TTC549 (cell line): ENCODE results near the gene XPC.
"Not testable (repeated sequence)": the region's sequence is repeated elsewhere in the genome, so short reads cannot be mapped to it uniquely, and the experiment has no call there.

ENCODE experiments used
- FAIRE-seq: peaks from 2 replicates; lab custom pipeline; 2012; peaks lifted over from hg19 to GRCh38; lab: Jason Lieb, UNC

Gene XPC

DNA sequence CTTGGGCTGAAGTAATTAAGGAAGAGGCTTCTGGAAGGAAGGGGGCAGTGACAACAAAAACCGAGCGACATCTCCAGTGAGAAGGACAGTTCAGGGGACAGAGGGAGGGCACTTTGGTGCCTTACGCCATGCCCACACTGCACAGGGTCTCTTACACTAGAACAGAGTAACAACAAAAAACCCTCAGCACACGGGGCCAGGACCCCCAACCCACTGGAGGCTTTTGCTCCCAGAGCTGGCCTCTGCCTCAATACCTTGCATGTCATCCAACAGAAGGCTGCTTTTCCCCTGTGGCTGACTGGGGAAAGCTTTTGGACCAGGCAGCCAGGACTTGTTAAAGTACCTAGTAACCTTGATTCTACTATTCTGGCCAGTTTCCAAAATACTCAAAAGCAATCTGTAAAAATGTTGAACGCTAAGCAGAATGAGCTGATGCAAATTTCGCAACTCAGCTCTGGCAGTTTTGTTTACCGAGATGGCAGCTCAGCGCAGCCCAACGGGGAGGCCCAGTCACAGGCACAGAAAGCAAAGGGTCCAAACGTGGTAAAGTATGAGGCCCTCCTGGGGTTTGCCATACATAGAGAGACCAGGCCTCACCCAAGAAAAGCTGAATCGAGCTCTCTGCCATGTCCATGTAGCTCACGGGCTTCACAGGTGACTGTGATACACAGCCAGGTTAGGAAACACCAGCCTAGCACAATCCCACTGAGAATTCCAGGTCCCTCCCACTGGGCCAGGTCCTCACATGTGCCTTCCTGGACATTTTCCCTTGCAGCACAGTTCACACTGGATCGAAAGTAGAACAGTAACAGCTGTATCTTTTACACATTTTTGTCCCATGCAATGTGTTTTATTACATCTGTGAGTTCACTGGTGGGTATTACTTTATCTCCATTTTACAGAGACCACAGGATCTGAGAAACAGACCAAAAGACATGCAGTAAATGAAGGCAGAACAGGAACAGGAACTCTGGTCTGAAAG is 59.7 kb downstream of the XPC start:
- FAIRE-seq, result no peak

DNA sequence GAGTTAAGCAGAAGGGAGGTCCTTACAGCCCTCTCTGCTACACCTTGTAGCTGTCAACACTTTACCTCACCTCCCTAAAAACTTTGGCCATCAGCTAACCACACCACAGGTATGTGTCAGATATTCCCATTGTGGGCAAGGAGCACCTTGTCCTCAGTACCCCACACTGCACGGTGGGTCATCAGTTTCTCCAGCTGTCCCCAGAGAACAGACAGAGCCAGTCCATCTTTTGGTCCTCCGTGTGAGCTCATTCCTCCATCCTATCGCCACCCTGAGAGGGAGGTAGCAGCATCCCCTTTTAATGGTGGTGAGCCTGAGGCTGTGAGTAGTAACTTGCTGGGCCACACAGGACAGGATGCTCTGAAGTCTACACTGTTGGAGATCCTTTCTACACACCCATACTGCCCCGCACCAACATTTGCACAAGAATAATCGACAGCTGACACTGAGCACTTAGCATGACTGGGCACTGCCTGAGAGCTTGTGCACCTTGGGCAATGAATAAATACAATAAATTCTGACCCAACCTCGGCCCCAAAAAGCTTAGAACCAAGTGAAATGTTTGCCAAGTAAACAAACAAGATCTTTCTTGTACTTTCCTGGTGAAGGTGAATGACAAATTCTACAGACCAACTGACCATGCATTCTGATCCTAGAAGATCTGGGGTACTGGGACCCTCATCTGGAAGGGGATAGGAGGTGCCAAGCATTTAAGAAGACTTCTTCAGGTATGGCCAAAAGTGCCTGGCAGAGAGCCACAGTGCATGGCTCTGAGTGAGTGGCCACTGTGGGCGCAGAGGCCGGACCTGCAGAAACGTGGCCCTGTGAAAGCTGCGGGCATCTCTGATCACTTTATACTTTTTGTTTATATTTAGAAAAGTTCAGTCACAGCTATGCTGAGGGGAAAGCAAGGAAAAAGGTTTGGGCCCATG is 60.7 kb downstream of the XPC start:
- FAIRE-seq, result no peak

DNA sequence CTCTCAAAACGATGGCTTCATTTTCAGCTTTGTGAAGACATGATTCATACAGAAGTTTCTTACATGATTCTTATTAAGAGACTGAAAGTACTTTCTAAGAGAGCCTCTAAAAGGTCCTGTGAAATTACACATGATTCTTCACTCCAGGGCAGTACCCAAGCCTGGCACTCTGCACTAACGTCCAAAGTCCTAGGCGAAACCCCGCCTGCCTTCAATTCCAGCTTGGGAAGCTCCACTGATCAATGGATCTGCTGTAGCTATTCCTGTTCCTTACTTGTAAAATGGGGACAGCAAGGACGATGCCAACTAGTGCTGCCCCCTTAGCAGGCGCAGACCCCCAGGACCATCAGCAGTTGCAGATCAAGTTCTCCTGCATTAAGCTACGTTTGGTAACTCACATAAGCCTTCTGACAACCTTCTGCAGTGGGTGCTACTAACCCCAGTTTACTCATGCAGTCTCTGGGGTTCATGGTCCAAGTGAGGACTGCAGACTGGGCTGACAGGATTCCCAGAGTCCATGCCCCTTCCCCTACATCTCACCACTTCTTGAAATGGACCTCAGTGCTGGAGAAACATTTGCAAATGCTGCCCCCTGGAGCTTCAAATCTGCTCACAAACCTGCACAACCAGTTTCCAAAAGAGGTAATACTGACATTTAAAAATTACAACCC is 64.3 kb downstream of the XPC start:
- FAIRE-seq, result no peak

DNA sequence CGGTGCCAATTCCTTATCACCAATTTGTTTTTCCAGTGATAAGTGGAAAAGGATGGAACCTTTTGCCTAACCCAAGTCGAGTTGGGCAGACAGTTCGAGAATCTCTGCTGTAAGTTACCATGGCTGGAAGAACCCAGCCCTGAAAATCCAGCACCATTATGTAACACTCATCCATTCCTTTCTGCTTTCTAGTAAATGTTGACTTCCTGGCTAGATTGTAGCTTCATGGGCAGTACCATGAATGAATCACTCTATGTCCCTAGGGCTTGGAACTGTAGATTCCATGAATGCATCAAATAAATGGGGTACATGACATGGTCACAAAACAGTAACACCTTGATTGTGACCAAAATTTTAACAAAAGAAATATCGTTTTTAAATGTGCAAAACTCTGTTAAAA is 67.7 kb downstream of the XPC start:
- no peak for FAIRE-seq

DNA sequence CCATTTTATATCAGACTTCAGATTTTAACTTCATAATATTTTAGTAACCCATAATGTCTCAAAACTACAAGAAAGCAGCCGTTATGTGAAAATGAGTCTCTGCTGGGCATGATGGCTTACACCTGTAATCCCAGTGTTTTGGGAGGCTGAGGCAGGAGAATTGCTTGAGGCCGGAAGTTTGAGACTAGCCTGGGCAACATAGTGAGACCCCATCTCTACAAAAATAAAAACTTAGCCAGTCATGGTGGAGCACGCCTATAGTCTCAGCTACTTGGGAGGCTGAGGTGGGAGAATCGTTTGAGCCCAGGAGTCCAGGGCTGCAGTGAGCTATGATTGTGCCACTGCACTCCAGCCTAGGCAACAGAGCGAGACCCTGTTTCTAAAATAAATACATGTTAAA is 68.6 kb downstream of the XPC start:
- FAIRE-seq, result not testable (repeated sequence)

DNA sequence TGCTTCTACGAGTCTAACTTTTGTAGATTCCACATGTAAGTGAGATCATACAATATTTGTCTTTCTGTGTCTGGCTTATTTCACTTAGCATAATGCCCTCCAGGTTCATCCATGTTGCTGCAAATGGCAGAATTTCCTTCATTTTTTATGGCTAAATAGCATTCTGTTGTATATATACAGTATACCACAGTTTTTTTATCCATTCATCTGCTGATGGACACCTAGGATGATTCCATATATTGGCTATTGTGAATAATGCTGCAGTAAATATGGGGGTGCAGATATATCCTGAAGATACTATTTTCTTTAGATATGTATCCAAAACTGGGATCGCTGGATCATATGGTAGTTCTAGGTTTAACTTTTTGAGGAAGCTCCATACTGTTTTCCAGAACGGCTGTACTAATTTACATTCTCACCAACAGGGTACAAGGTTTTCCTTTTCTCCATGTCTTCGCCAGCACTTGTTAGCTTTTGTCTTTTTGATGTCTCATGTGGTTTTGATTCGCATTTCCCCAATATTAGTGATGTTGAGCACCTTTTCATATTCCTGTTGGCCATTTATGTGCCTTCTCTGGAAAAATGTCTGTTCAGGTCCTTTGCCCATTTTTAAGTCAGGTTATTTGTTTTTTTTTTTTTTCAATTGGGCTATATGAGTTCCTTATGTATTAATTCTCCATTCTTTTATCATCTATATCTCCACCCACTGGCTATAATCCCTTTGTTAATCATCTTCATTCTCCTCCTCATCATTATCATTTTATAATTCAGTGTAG is 80.6 kb downstream of the XPC start:
- FAIRE-seq, result no peak

DNA sequence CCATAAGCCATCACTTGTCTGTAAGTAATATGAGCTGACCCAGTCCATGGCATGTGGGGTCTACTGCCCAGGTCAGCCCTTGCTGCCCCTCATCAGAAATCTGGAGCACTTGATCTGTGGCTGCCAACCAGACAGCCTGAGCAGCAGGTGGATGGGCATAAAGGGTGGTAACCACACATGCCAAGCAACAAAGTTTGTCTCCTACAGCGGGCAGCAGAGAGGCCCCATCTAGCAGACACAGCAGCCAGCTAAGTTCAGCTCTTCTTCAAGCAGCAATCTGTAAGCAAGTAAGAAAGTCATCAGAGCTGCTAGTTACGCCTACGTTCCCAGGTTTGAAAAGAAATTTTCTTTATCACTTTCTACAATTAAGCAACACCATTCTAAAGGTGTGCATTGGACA is 81.7 kb downstream of the XPC start:
- no peak for FAIRE-seq
